ENCODE results near the gene LHX5. TPM values are rescaled to one million over a fixed set of nuclear protein-coding genes. Genes with fewer than 3 reads are reported as not detected.

The LHX5 gene
- total RNA-seq, 3 donors from 2014 or later (not counting 1 experiment from before 2014, with no cell fraction given): not detected

DNA sequence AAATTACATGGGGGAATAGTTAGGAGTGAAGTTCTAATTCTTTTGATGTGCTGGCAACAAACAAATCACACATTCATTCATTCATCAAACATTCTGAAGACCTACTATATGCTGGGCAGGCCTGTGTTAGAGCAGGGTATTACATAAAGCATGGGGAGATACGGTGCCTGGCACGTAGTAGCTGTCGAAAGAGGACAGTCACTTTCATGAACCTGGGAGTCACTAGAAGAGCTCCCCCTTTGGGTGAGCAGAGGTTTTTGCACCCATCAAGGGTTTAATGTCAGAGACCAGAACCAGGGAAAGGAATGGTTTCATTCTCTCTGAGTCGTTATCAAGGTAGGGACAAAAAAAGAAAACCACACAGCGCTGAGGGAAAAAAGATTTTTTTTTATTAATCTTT, 10.0 kb downstream of the LHX5 start:
- ATAC-seq (no peak), DNase-seq (peak in 1 of 2 donors; percentile 13)
- intact Hi-C loops (cut with micrococcal nuclease): no loop called here
- TF ChIP-seq, protein P1, sequence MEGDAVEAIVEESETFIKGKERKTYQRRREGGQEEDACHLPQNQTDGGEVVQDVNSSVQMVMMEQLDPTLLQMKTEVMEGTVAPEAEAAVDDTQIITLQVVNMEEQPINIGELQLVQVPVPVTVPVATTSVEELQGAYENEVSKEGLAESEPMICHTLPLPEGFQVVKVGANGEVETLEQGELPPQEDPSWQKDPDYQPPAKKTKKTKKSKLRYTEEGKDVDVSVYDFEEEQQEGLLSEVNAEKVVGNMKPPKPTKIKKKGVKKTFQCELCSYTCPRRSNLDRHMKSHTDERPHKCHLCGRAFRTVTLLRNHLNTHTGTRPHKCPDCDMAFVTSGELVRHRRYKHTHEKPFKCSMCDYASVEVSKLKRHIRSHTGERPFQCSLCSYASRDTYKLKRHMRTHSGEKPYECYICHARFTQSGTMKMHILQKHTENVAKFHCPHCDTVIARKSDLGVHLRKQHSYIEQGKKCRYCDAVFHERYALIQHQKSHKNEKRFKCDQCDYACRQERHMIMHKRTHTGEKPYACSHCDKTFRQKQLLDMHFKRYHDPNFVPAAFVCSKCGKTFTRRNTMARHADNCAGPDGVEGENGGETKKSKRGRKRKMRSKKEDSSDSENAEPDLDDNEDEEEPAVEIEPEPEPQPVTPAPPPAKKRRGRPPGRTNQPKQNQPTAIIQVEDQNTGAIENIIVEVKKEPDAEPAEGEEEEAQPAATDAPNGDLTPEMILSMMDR (IDR thresholded peaks at IDR 0.05): no peak
- WGBS (ENCODE audit: insufficient coverage): 47% methylated on average over 3 of the region's 5 CpGs
- no peak overlapping the region for H3K27ac ChIP-seq (ENCODE audit: low read length)
- H3K27me3 ChIP-seq (ENCODE audit: control insufficient read depth, insufficient read depth, low read length): peaks cover 34% of the 10 kb centered on the region
- H3K4me3 ChIP-seq (ENCODE audit: low read length): no peak overlapping the region
- H3K36me3 ChIP-seq (ENCODE audit: control insufficient read depth, insufficient read depth, low read length): no peaks in the 10 kb centered on the region
- Mint-ChIP-seq H3K9me3 (no peaks in the 10 kb centered on the region), H3K4me3 (peak overlapping the region; percentile 33), H3K4me1 (peaks cover 11 to 19% of the 10 kb centered on the region in 2 donors), H3K36me3 (no peaks in the 10 kb centered on the region), H3K27ac (no peak overlapping the region), H3K27me3 (ENCODE audit: low read depth in 2 of 2) (peaks cover 62 to 64% of the 10 kb centered on the region in 2 donors)
- no peaks in the 10 kb centered on the region for H3K9me3 ChIP-seq (ENCODE audit: control insufficient read depth, insufficient read depth, low read length)
- H3K4me1 ChIP-seq (ENCODE audit: control insufficient read depth, insufficient read depth, low read length): peaks cover 24% of the 10 kb centered on the region

DNA sequence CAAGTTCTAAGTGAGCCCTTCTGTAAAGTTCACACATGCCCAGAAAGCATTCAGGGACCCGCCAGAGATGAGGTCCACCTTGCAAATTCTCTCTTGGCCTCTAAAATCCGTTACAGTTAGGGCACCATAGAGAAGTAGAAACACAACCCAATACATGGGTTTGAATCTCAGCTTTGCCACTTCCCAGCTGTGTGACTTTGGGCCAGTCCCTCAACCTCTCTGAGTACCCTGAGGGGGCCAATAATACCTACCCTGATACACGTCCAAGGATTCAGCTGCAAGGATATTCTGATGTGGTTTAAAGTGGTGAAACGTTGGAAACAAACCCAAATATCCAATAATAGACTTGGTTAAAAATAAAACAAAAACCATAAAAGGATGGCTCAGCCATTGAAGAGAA, 11.7 kb downstream of the LHX5 start:
- no peak overlapping the region for H3K4me3 ChIP-seq (ENCODE audit: low read length)
- Mint-ChIP-seq H3K27me3 (ENCODE audit: low read depth in 2 of 2) (peaks cover 52 to 57% of the 10 kb centered on the region in 2 donors), H3K4me3 (no peak overlapping the region), H3K27ac (no peak overlapping the region), H3K9me3 (no peaks in the 10 kb centered on the region), H3K4me1 (peaks cover 11 to 19% of the 10 kb centered on the region in 2 donors), H3K36me3 (no peaks in the 10 kb centered on the region)
- H3K27ac ChIP-seq (ENCODE audit: low read length): no peak overlapping the region
- no peaks in the 10 kb centered on the region for H3K9me3 ChIP-seq (ENCODE audit: control insufficient read depth, insufficient read depth, low read length)
- H3K4me1 ChIP-seq (ENCODE audit: control insufficient read depth, insufficient read depth, low read length): peaks cover 24% of the 10 kb centered on the region
- ATAC-seq: no peak
- TF ChIP-seq, protein P1 (IDR thresholded peaks at IDR 0.05): no peak
- 59% methylated on average over 2 of the region's 4 CpGs for WGBS (ENCODE audit: insufficient coverage)
- no peak for DNase-seq
- H3K36me3 ChIP-seq (ENCODE audit: control insufficient read depth, insufficient read depth, low read length): no peaks in the 10 kb centered on the region
- intact Hi-C loops (cut with micrococcal nuclease): no loop called here
- H3K27me3 ChIP-seq (ENCODE audit: control insufficient read depth, insufficient read depth, low read length): peaks cover 23% of the 10 kb centered on the region

DNA sequence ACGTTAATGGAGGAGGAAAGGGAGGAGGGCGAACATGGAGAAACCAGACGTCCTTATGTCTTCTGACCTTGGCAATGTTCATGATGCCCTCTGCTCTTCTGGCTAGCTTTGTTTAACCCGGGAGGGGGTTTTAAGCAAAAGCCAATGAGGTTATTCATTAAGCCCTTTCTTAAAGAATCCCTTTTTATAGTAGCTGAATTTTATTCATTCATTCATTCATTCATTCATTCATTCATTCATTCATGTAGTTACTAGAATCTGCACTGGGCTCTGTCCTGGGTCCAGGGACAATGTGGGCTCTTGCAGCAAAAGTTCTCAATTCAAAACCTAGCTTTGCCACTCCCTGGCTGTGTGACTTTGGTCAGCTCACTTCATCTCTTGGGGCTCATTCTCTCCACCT, 14.0 kb downstream of the LHX5 start:
- Mint-ChIP-seq H3K9me3 (no peaks in the 10 kb centered on the region), H3K27ac (no peak overlapping the region), H3K4me1 (peaks cover 4 to 7% of the 10 kb centered on the region in 2 donors), H3K4me3 (no peak overlapping the region), H3K27me3 (ENCODE audit: low read depth in 2 of 2) (peaks cover 40 to 41% of the 10 kb centered on the region in 2 donors), H3K36me3 (no peaks in the 10 kb centered on the region)
- TF ChIP-seq, protein P1 (IDR thresholded peaks at IDR 0.05): no peak
- H3K27ac ChIP-seq (ENCODE audit: low read length): no peak overlapping the region
- no peak for ATAC-seq
- 61% methylated on average over 4 of the region's 4 CpGs for WGBS (ENCODE audit: insufficient coverage)
- H3K9me3 ChIP-seq (ENCODE audit: control insufficient read depth, insufficient read depth, low read length): no peaks in the 10 kb centered on the region
- H3K4me3 ChIP-seq (ENCODE audit: low read length): no peak overlapping the region
- no peaks in the 10 kb centered on the region for H3K36me3 ChIP-seq (ENCODE audit: control insufficient read depth, insufficient read depth, low read length)
- DNase-seq: no peak
- H3K4me1 ChIP-seq (ENCODE audit: control insufficient read depth, insufficient read depth, low read length): peaks cover 6% of the 10 kb centered on the region
- intact Hi-C loops (cut with micrococcal nuclease): no loop called here
- H3K27me3 ChIP-seq (ENCODE audit: control insufficient read depth, insufficient read depth, low read length): peaks cover 7% of the 10 kb centered on the region

DNA sequence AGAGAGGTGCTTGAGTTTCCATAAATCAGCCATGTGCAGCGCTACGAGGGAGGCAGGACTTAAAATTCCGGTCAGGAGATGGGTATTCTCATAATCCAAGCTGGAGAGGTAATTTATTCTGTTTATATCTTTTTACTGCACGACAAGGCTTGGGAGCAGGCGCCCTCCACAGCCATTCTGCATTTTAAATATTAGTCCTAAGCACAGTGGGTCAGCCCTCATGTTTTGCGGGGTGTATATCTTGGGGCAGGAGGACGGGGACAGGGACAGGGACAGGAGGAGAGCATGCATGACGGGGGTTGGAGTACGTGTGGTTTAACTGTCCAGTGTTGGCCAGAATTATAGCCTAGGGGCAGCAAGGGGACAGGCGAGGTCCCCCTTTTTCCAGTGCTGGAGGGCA, 14.5 kb downstream of the LHX5 start:
- H3K4me1 Mint-ChIP-seq: peaks cover 2 to 4% of the 10 kb centered on the region in 2 donors
- no peak overlapping the region for H3K27ac Mint-ChIP-seq
- no peak for ATAC-seq

More for the DNA sequence above, 14.5 kb downstream of the LHX5 start:
- peaks cover 3% of the 10 kb centered on the region for H3K27me3 ChIP-seq (ENCODE audit: control insufficient read depth, insufficient read depth, low read length)
- no peaks in the 10 kb centered on the region for H3K36me3 ChIP-seq (ENCODE audit: control insufficient read depth, insufficient read depth, low read length)
- Mint-ChIP-seq H3K4me3 (no peak overlapping the region), H3K9me3 (no peaks in the 10 kb centered on the region), H3K27me3 (ENCODE audit: low read depth in 2 of 2) (peaks cover 35 to 37% of the 10 kb centered on the region in 2 donors), H3K36me3 (no peaks in the 10 kb centered on the region)
- 71% methylated on average over 10 of the region's 10 CpGs for WGBS (ENCODE audit: insufficient coverage)
- H3K9me3 ChIP-seq (ENCODE audit: control insufficient read depth, insufficient read depth, low read length): no peaks in the 10 kb centered on the region
- H3K27ac ChIP-seq (ENCODE audit: low read length): no peak overlapping the region
- TF ChIP-seq, protein P1 (IDR thresholded peaks at IDR 0.05): no peak
- H3K4me3 ChIP-seq (ENCODE audit: low read length): no peak overlapping the region
- peaks cover 1% of the 10 kb centered on the region for H3K4me1 ChIP-seq (ENCODE audit: control insufficient read depth, insufficient read depth, low read length)
- intact Hi-C loops (cut with micrococcal nuclease): no loop called here
- DNase-seq: no peak

All from natural killer cell (primary cell).